T-helper 9 cell (primary cell): Measurements from ENCODE around the gene TECTA.
"Not testable (repeated sequence)": the region's sequence is repeated elsewhere in the genome, so short reads cannot be mapped to it uniquely, and the experiment has no call there.

Experiments
- DNase-seq: peaks from one replicate; pipeline ENCODE4 v3.0.0-alpha.2; 2020

TECTA gene

DNA sequence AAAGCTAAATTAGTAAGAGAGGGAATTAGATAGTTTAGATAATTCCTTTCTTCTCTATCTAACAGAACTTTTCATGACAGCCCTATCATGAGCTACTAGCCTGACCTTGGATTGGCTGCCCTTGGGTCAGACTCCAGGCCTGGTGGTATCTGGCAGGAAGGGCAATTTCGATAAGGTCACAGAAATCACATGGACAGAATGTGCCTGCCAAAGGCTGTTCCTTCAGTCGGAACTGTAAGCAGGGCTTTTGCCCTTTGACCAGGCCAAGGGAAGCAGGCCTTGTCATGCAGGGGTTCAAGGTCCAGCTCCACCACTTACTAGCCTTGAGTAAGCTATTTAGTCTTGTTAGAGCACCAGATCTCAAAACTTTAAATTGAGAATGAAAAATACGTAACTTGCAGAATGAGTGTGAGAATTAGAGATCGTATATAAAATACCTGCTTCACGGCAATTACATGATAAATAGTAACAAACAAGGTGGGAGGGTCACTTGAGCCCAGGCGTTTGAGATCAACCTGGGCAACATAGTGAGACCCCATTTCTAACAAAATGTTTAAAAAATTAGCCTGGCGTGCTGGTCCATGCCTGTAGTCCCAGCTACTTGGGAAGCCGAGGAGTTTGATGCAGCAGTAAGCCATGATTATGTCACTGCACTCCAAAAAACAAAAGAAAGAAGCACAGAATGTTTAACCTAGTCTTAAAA lies 130.7 kb downstream of the TECTA start:
- DNase-seq = no peak

DNA sequence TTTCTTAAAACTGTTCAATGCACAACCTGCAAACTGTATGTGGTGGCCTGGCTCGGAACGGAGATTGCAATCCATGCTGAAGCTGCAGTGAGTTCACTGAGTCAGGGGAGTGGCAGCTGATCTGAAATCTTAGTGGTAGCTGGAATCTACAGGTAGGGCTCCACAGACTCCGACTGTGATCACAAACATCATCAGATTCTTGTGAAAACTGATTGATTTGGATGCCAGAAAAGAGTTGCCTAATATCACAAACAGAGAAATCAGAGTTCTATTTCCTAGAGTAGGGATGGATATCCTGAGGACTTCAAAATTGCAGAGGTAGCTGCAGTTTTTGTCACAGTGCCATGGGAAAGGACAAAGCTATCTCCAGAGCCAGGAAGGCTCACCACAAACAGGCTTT lies 134.0 kb downstream of the TECTA start:
- DNase-seq = no peak

DNA sequence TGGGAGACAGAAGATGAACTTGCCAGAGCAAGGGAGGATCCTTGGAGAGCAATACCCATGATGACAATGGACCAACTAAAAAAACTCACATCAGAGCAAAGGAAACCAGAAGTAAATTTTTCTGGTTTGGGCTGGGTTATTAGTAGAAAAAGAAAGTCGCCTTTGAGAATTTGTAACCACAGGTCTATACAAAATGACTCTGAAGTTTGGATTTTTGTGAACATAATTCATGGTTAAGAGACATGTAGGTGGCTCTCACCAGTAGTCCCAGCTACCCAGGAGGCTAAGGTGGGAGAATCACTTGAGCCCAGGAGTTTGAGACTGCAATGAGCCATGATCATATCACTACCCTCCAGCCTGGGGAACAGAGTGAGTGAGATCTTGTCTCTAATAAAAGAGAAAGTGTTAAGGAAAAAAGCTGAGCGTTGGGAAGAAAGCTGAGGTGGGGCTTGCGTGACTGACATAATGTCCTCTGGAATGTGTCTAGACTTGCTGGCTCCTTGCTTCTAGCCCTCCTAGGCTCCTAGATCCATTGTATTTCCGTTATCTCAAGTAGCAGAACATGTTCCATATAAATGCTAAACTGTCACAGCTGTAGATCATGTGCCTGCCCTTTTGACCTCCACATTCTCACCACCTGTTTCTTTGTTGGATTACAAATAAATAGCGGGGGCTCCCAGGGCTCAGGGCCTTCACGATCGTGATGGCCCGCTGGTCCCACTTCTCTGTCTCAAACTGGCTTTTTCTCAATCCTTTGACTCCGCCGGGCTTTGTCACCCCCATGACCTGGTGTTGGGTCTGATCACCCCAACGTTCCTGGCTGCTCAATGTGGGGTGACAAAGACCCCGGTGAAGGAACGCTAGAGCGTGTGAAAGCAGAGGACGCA lies 135.3 kb downstream of the TECTA start:
- no peak for DNase-seq

DNA sequence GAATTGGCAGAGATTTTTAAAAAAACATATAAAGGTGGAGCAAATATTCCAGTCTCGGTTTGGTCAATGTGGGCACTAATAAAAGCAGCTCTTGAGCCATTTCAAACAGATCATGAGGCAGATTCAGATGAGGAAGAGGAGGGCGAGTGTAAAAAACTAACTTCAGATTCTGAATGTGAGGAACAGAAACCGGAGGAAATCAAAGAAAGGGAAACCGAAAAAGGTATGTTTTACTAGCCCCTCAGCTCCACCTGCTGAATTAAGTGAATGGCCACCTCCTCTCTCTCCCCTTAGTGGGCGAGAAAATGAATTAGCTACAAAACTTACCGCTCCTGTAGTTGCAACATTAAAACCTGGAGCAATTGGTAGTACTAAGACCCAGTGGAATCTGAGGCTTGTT lies 136.2 kb downstream of the TECTA start:
- not testable (repeated sequence) for DNase-seq

DNA sequence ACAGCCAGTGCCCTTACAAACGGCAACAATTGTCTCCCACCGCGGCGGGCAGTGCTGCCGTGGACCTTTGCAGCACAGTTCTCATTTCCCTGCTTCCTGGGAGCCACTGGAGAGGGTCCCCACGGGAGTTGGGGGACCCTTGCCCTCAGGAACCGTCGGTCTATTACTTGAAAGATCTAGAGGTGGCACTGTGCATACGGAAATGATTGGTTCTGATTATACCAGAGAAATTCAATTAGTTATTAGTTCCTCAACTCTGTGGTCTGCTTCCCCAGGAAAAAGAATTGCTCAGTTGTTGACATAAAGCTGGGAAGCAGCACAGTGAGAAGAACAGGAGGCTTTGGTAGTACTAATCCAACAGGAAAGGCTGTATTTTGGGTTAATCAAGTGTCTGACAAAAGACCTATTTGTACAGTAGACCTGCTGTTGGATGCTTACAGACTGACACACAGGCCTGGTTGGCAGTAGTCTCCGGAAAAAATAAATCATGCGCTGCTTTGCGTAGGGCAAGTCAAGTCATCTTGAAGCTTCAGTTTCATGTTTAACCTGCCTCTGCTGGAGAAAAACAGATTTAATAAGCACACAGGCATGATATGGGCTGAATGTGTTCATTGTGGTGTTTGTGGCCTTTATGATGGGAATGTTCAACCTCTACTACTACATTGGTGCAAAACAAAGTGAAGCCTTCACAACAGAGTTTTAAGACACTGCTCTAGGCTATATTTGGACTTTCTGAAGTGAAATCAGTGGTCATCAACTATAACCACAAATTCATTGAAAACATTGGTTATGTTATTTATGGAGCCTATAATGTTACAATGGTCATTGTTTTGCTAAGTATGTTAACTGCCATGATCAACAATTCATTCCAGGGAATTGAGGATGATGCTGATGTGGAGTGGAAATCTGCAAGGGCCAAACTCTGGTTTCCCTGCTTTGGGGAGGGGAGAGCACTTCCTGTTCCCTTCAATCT lies 136.9 kb downstream of the TECTA start:
- no peak for DNase-seq

DNA sequence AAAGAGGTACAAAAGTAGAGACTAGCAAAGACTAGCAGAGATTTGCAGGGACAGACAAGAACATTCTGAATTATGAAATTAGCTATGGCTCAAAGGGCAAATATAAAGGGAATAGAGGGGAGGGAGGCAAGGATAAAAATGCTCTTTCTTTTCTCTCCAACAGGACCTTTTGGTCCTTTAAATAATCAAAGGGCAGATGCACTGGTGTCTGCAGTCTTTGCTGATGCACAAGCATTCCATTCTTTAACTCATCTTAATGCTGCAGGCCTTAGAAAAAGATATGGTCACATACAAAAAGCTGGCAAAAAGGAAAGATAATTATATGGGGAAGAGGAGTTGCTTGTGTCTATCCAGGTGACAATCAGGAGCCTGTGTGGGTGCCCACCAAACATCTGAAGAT lies 137.9 kb downstream of the TECTA start:
- no peak for DNase-seq

DNA sequence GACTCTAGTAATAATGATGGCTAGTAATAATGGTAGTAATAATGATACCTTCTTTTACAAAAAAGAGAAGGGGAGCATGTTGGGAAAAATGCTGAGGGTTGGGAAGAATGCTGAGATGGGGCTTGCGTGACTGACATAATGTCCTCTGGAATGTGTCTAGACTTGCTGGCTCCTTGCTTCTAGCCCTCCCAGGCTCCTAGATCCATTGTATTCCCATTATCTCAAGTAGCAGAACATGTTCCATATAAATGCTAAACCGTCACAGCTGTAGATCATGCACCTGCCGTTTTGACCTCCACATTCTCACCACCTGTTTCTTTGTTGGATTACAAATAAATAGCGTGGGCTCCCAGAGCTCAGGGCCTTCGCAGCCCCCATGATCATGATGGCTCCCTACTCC lies 139.0 kb downstream of the TECTA start:
- not testable (repeated sequence) for DNase-seq

DNA sequence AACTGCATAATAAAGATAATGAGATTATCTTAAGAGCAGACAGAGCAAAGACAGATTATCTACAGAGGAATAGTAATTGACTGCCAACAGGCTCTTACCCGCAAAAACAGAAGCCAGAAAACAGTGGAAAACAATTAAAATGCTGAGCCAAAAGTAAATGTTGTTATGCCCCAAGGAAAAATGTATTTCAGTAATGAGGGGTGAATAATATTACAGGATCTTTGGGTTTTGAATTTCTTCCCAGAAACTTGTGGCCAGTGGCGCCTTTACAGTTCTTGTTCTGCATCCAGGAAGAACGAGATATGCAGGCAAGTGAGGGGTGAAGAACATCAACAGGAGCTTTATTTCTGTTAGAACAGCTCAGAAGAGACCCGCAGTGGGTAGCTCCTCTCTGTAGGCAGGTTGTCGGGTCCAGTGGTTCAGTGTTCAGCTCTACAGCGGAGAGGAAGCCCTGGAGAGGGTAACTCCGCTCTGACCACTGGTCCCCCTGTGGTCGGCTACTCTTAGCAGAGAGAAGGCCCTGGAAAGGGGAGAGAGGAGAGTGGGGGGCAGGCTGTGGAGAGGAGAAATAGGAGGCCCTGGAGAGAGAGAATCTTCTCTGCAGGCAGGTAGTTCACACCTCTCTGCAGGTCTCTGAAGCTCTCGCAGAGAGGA lies 139.7 kb downstream of the TECTA start:
- DNase-seq = no peak
